H1 (cell line): ENCODE results near the gene AMOT. TPM values are rescaled to one million over a fixed set of nuclear protein-coding genes. Genes with fewer than 3 reads are reported as not detected.

Source experiments
- CTCF ChIA-PET: fragments of 300-600 bp; sonication (Branson Sonifier 250); formaldehyde crosslinking; loops from one replicate; lab custom pipeline; 2021; ENCODE audit not compliant: partially characterized antibody; lab: Charles Lee
- POLR2A ChIA-PET: fragments of 300-600 bp; sonication (Branson Sonifier 250); formaldehyde crosslinking; loops from one replicate; lab custom pipeline; 2021; ENCODE audit warnings: inconsistent platforms; ENCODE audit not compliant: partially characterized antibody; lab: Charles Lee
- DNase-seq, 2 experiments: peaks; one replicate each; pipeline versions ENCODE4 v3.0.0 to v3.0.0-alpha.2; 2010 to 2022; ENCODE audit warnings: low spot score in 2 of 2, low read depth in 1 of 2, mixed read lengths in 1 of 2
- FAIRE-seq: peaks from 2 replicates; lab custom pipeline; 2011; peaks lifted over from hg19 to GRCh38; lab: Jason Lieb, UNC
- H2AFZ ChIP-seq: 2 replicates; pipeline ENCODE4 v1.8.1; 2012; ENCODE audit warnings: low read length, inconsistent platforms
- H2AK5ac ChIP-seq: 2 replicates; pipeline ENCODE4 v1.6.1; 2013; ENCODE audit warnings: low read depth, low read length
- H2BK120ac ChIP-seq: replicated peaks from 2 replicates; pipeline ENCODE3; 2013; ENCODE audit warnings: low read depth, low read length, inconsistent platforms
- H2BK12ac ChIP-seq: 2 replicates; pipeline ENCODE4 v1.6.1; 2013; ENCODE audit warnings: low read depth, low read length
- H2BK15ac ChIP-seq: 2 replicates; pipeline ENCODE4 v1.6.1; 2013; ENCODE audit warnings: low read length
- H2BK20ac ChIP-seq: 2 replicates; pipeline ENCODE4 v1.6.1; 2013; ENCODE audit warnings: low read length
- H2BK5ac ChIP-seq: 2 replicates; pipeline ENCODE4 v1.6.1; 2013; ENCODE audit warnings: low read depth, low read length
- H3K14ac ChIP-seq: 2 replicates; pipeline ENCODE4 v1.6.1; 2013; ENCODE audit warnings: inconsistent platforms; ENCODE audit not compliant: insufficient read length
- H3K18ac ChIP-seq: 2 replicates; pipeline ENCODE4 v1.6.1; 2013; ENCODE audit warnings: low read length; ENCODE audit errors: extremely low read depth
- H3K23ac ChIP-seq: 2 replicates; pipeline ENCODE4 v1.6.1; 2013; ENCODE audit warnings: inconsistent platforms; ENCODE audit not compliant: insufficient read length
- H3K23me2 ChIP-seq: 2 replicates; pipeline ENCODE4 v1.6.1; 2013; ENCODE audit warnings: low read depth, low read length
- H3K27ac ChIP-seq: 2 replicates; pipeline ENCODE4 v1.6.1; 2011; ENCODE audit warnings: low read depth, low read length, inconsistent platforms
- H3K27me3 ChIP-seq, 4 experiments: replicated peaks in 1 of 4; 1 replicate in 1 of 4; 2 replicates in 3 of 4; pipeline versions ENCODE4 v1.6.1 to v1.8.1; 2011 to 2013; ENCODE audit warnings: low read length in 3 of 4, mild to moderate bottlenecking in 3 of 4, inconsistent platforms in 2 of 4, mixed read lengths in 2 of 4, moderate library complexity in 1 of 4; ENCODE audit not compliant: control insufficient read depth in 3 of 4, insufficient read depth in 3 of 4; ENCODE audit errors: extremely low read depth in 1 of 4
- H3K36me3 ChIP-seq, 4 experiments: 2 replicates each; pipeline versions ENCODE4 v1.6.1 to v1.8.1; 2011 to 2013; ENCODE audit warnings: mild to moderate bottlenecking in 4 of 4, low read length in 3 of 4, moderate library complexity in 2 of 4, control low read depth in 1 of 4, inconsistent platforms in 1 of 4; ENCODE audit not compliant: insufficient read depth in 4 of 4, control insufficient read depth in 2 of 4
- H3K4ac ChIP-seq: replicated peaks from 2 replicates; pipeline ENCODE3; 2013; ENCODE audit warnings: low read length, low read depth, mixed read lengths, inconsistent platforms; ENCODE audit not compliant: insufficient read length
- H3K4me1 ChIP-seq, 4 experiments: replicated peaks in 1 of 4; 1 replicate in 1 of 4; 2 replicates in 3 of 4; pipeline versions ENCODE4 v1.6.1 to v1.8.1; 2011 to 2013; ENCODE audit warnings: low read length in 3 of 4, inconsistent platforms in 2 of 4, mixed read lengths in 1 of 4; ENCODE audit not compliant: insufficient read depth in 4 of 4, control insufficient read depth in 3 of 4
- H3K4me2 ChIP-seq, 2 experiments: 2 replicates each; pipeline versions ENCODE4 v1.6.1 to v1.8.1; 2011 to 2013; ENCODE audit warnings: low read depth in 2 of 2, low read length in 2 of 2, control low read depth in 1 of 2, inconsistent platforms in 1 of 2, mild to moderate bottlenecking in 1 of 2; ENCODE audit not compliant: insufficient read depth in 1 of 2
- H3K4me3 ChIP-seq, 4 experiments: fragments of 200-600, 300-600 bp in 1 of 4; sonication (generic), shearing (Covaris generic), sonication (Bioruptor Twin) in 1 of 4; 2 replicates each; pipeline versions ENCODE4 v1.5.1 to v1.8.1; 2011 to 2016; ENCODE audit warnings: low read length in 4 of 4, low read depth in 3 of 4, control low read depth in 2 of 4, inconsistent platforms in 2 of 4, mild to moderate bottlenecking in 2 of 4, mixed read lengths in 1 of 4, moderate library complexity in 1 of 4; ENCODE audit not compliant: insufficient read depth in 2 of 4; ENCODE audit errors: extremely low read depth in 1 of 4
- H3K56ac ChIP-seq: replicated peaks from 2 replicates; pipeline ENCODE3; 2013; ENCODE audit warnings: low read depth, mild to moderate bottlenecking, mixed read lengths, low read length, inconsistent platforms; ENCODE audit not compliant: insufficient read length
- H3K79me1 ChIP-seq: 2 replicates; pipeline ENCODE4 v1.6.1; 2013; ENCODE audit warnings: low read depth, low read length, control low read depth
- H3K79me2 ChIP-seq, 2 experiments: 2 replicates each; pipeline versions ENCODE4 v1.6.1 to v1.8.1; 2012 to 2013; ENCODE audit warnings: low read length in 2 of 2, mild to moderate bottlenecking in 2 of 2, inconsistent platforms in 1 of 2; ENCODE audit not compliant: insufficient read depth in 2 of 2, control insufficient read depth in 1 of 2
- H3K9ac ChIP-seq, 4 experiments: replicated peaks in 1 of 4; 1 replicate in 1 of 4; 2 replicates in 3 of 4; pipeline versions ENCODE4 v1.6.1 to v1.8.1; 2011 to 2013; ENCODE audit warnings: low read depth in 3 of 4, low read length in 3 of 4, control low read depth in 2 of 4, mild to moderate bottlenecking in 2 of 4, moderate library complexity in 2 of 4, inconsistent platforms in 1 of 4; ENCODE audit errors: extremely low read depth in 1 of 4
- H3K9me3 ChIP-seq, 2 experiments: 2 replicates each; pipeline versions ENCODE4 v1.6.1 to v1.8.1; 2012 to 2013; ENCODE audit warnings: mild to moderate bottlenecking in 2 of 2, moderate library complexity in 2 of 2, control low read depth in 1 of 2, inconsistent platforms in 1 of 2, low read depth in 1 of 2, low read length in 1 of 2, mixed read lengths in 1 of 2; ENCODE audit not compliant: insufficient read depth in 2 of 2
- H4K20me1 ChIP-seq, 2 experiments: replicated peaks in 1 of 2; 2 replicates each; pipeline versions ENCODE3 to v1.8.1; 2011 to 2013; ENCODE audit warnings: inconsistent platforms in 2 of 2, low read length in 2 of 2, mild to moderate bottlenecking in 1 of 2; ENCODE audit not compliant: insufficient read depth in 2 of 2, control insufficient read depth in 1 of 2
- H4K5ac ChIP-seq: 2 replicates; pipeline ENCODE4 v1.6.1; 2013; ENCODE audit warnings: low read length, low read depth, mixed read lengths, inconsistent platforms; ENCODE audit not compliant: insufficient read length
- H4K8ac ChIP-seq: 2 replicates; pipeline ENCODE4 v1.8.0; 2013; ENCODE audit warnings: mild to moderate bottlenecking, moderate library complexity, low read length, inconsistent platforms; ENCODE audit not compliant: insufficient read depth; ENCODE audit errors: extremely low read depth
- H4K91ac ChIP-seq: replicated peaks from 2 replicates; pipeline ENCODE3; 2013; ENCODE audit warnings: low read length, mixed read lengths, inconsistent platforms; ENCODE audit not compliant: insufficient read length
- CEBPB ChIP-seq: IDR thresholded peaks from 2 replicates; pipeline ENCODE4 v1.6.1; 2012; ENCODE audit warnings: low read depth, low read length
- MAX ChIP-seq: IDR thresholded peaks from 2 replicates; pipeline ENCODE4 v1.6.1; 2012; ENCODE audit warnings: inconsistent platforms
- POLR2AphosphoS5 ChIP-seq: IDR thresholded peaks from 2 replicates; pipeline ENCODE4 v1.6.1; 2011; ENCODE audit warnings: low read depth, low read length
- TBP ChIP-seq: IDR thresholded peaks from 2 replicates; pipeline ENCODE4 v1.6.1; 2011; ENCODE audit warnings: low read depth, low read length, improper control_type of control experiment
- WGBS, 2 experiments: shearing (Covaris generic) in 1 of 2; methylation state at CpG; one replicate each; pipeline versions ENCODE4 v1.1.6 to v1.1.7; 2013 to 2015; ENCODE audit warnings: low lambda C conversion rate in 2 of 2, mixed read lengths in 2 of 2, inconsistent platforms in 1 of 2, low coverage in 1 of 2, missing lambda C conversion rate in 1 of 2; ENCODE audit not compliant: insufficient replicate concordance in 2 of 2, insufficient coverage in 1 of 2, insufficient read length in 1 of 2; ENCODE audit errors: extremely low coverage in 1 of 2, missing lambda C conversion rate in 1 of 2; 5-methylcytosine and 5-hydroxymethylcytosine counted together
- polyA plus RNA-seq, 7 experiments: library from polyadenylated mRNA; depleted of rRNA in 3 of 7; stranded (reverse) in 5 of 7; unstranded in 2 of 7; fragments of >200 nt in 5 of 7; fragments of 200-250 nt in 2 of 7; gene quantifications; 1 replicate in 5 of 7; 2 replicates in 1 of 7; 4 replicates in 1 of 7; pipeline versions ENCODE4 v1.2.1 to v1.2.3, GENCODE V29; 2011 to 2013; ENCODE audit warnings: missing spikeins in 2 of 7, mixed read lengths in 2 of 7
- total RNA-seq: library from RNA; stranded (reverse); fragmentation: NEBNext Ultra II Directional; extraction: Animal tissue kit (Norgen Biotek cat#: 25700); gene quantifications from 2 replicates; pipeline ENCODE4 v1.2.1, GENCODE V29; 2021

AMOT gene
- total and polyA plus RNA-seq, 2 of the 8 experiments (the other 6 are each of a cell fraction or from before 2014, with no cell fraction given) = 2.3 to 7.1 TPM

- H2BK120ac ChIP-seq = peak overlapping the region; percentile 43
- H4K20me1 ChIP-seq = no peaks in the 10 kb centered on the region
- peak overlapping the region; percentile 93 for H4K91ac ChIP-seq
- no peak overlapping the region for H3K4me3 ChIP-seq
- no peak overlapping the region for H4K8ac ChIP-seq
- H3K56ac ChIP-seq = no peak overlapping the region
- no peaks in the 10 kb centered on the region; a peak in 1 of 7 replicates for H3K4me1 ChIP-seq
- H3K36me3 ChIP-seq = no peaks in the 10 kb centered on the region
- no peak for TF ChIP-seq TBP
- no peak for TF ChIP-seq POLR2AphosphoS5
- no peak for TF ChIP-seq MAX
- no peak for TF ChIP-seq CEBPB
- DNase-seq = no peak
- no peak overlapping the region; the same call in 1 of the 2 replicates for H3K18ac ChIP-seq
- ChIA-PET POLR2A (no interaction called here), CTCF (no interaction called here)
- H3K9ac ChIP-seq = no peak overlapping the region
- peak overlapping the region; percentile 44; the same call in 1 of the 2 replicates for H2BK5ac ChIP-seq
- no peak overlapping the region for H2BK15ac ChIP-seq
- no peak overlapping the region; the same call in 1 of the 2 replicates for H2BK12ac ChIP-seq
- no peaks in the 10 kb centered on the region for H3K9me3 ChIP-seq
- H3K4me2 ChIP-seq = no peak overlapping the region
- peak overlapping the region; percentile 52 for H4K5ac ChIP-seq
- H2AK5ac ChIP-seq = no peak overlapping the region
- WGBS, 2 experiments = 86% methylated on average over 2 of the region's 2 CpGs; no CpG with 5 or more reads in 1 of the 2 experiments
- no peaks in the 10 kb centered on the region for H3K79me1 ChIP-seq
- no peaks in the 10 kb centered on the region for H3K27me3 ChIP-seq
- H3K23ac ChIP-seq = no peak overlapping the region
- H3K27ac ChIP-seq = no peak overlapping the region
- H3K23me2 ChIP-seq = no peaks in the 10 kb centered on the region
- FAIRE-seq = no peak
- no peak overlapping the region; the same call in 1 of the 2 replicates for H2AFZ ChIP-seq
- no peaks in the 10 kb centered on the region for H3K79me2 ChIP-seq
- no peak overlapping the region for H3K14ac ChIP-seq
- H2BK20ac ChIP-seq = no peak overlapping the region
- no peak overlapping the region for H3K4ac ChIP-seq
Measured at GRCh38 chrX:112819008-112819640, 21.5 kb downstream of the AMOT start.
